Left renal cortex interstitium (tissue), 4 donors: ENCODE results near the gene ZNF503. TPM values are rescaled to one million over a fixed set of nuclear protein-coding genes. Genes with fewer than 3 reads are reported as not detected.

Source experiments
- DNase-seq, 4 donors: peaks; one replicate each; pipeline ENCODE4 v3.0.0-alpha.2; 2013; ENCODE audit warnings: low read depth in 4 of 4, low spot score in 2 of 4, missing footprints in 1 of 4
- polyA plus RNA-seq, 4 donors: library from polyadenylated mRNA; unstranded; fragments of 120-200 nt; gene quantifications; one replicate each; pipeline ENCODE4 v1.2.1, GENCODE V29; 2013; ENCODE audit not compliant: insufficient read length in 4 of 4

Gene ZNF503
- 100 to 1,000 TPM in 1 of 4 donors, 10 to 100 TPM in 3; 56.8 to 107 (median 80.1) TPM for polyA plus RNA-seq

- DNase-seq: peak in 3 of 4 donors; percentile 96 to 99 (median 97)
Measured at GRCh38 chr10:75401569-75402485, at the start of gene ZNF503. Gene ZNF503 (minus strand): TSS chr10:75401764. CDS start chr10:75401419, 345 bp downstream.

DNA sequence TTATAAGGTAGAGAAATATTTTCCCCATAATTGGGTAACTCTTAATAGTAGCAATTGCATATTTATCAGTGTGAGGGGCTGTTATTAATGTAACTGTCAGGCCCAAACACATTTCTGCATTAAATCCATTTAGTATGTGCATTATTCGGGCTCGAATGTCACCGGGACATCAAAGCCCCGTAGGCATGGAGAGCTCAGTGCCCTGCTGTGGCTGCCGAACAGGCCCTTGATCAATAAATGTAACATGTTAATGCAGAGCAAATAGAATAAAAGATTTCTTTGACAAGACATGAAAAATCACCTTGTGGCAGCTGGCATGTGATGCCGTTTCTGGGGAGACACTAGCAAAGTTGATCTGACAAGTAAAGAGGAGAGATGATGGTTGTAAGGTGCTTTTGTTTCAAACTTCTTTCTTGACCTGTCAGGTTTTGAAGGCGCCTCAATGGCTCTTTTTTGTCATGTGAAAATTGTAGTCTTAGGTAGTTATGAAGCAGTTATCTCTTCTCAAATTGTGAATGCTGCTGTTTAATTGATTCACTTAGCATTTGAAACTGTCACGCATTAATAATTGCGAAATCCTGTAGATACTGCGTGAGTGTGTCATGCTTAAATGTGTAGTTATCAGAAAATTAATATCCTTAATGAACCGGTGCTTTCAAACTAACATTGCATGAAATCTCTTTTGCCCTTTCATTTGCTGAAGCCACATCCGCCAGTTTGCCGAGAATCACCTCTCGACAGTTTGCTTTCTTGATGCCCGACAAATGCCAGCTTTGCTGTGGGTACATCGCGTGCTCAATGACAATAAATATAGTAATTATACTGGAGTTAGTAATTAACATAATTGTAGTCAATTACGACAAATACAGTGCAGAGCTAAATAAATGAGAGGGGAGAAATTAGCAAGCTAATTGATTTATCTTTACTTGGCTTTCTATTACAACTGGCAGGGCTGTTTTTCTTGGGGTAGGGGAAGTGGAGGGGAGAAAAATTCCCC lies 49.4 kb upstream of the ZNF503 start:
- no peak for DNase-seq

GRCh38 chr10:75450075-75450445 lies 48.5 kb upstream of the ZNF503 start:
- DNase-seq: no peak

DNA sequence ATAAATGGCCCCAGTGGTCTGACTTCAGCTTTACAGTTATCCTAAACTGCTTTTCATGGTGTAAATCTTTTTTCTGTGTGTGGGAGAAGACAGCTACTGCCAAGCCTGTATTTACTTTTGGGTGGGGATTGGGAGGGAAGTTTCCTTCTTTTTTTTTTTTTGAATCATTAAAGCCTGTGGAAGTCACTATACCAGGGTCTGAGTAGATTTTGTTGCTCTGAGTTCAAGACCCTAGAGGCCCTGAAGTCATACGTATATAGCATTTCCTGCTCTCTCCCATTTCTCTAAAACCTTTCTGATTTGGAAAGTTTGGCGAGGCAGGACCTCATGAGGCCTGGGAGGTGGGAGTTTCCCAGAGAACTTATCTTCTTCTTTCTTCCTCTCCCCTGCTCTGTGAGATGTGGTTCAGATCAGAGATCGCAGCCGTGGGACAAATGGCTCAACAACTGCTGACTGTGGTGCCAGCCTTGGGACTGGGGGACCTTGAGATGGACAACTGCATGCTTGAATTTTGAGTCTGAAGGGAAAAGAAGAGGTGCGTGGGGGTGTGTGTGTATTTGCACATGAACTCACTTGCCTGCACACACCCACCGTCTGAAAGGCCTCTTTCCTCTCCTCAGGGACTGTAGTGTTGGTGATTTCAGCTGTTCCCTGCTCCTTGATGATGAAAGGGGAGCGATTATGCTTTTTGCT lies 48.0 kb upstream of the ZNF503 start:
- no peak for DNase-seq

GRCh38 chr10:75448166-75448565 lies 46.6 kb upstream of the ZNF503 start:
- no peak for DNase-seq

- no peak for DNase-seq
Measured at GRCh38 chr10:75446508-75446907, 44.9 kb upstream of the ZNF503 start.

DNA sequence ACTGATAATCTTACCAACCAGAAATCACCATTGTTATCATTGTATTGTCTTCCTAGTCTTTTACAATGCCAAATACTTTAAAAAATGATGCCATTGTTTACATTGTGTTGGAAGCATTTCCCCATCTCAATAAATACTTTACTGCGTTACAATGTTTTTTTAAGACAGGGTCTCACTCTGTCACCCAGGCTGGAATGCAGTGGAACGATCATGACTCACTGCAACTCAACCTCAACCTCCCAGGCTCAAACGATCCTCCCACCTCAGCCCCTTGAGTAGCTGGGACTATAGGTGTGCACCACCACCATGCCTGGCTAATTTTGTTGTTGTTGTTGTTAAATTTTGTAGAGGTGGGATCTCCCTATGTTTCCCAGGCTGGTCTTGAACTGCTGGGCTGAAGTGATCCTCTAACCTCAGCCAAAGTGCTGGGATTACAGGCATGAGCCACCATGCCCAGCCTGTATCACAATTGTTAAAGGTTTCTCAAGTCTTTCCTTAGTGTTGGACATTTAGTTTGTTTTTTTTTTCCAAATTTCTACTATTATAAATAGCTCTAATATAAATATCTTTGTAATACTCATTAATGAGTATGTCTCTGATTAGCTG lies 43.3 kb upstream of the ZNF503 start:
- DNase-seq: no peak

- DNase-seq: no peak
Measured at GRCh38 chr10:75443362-75443761, 41.8 kb upstream of the ZNF503 start.

GRCh38 chr10:75441682-75442081 lies 40.1 kb upstream of the ZNF503 start:
- DNase-seq: no peak

GRCh38 chr10:75441196-75441595 lies 39.6 kb upstream of the ZNF503 start:
- DNase-seq: no peak

- no peak for DNase-seq
Measured at GRCh38 chr10:75440271-75440793, 38.8 kb upstream of the ZNF503 start.

DNA sequence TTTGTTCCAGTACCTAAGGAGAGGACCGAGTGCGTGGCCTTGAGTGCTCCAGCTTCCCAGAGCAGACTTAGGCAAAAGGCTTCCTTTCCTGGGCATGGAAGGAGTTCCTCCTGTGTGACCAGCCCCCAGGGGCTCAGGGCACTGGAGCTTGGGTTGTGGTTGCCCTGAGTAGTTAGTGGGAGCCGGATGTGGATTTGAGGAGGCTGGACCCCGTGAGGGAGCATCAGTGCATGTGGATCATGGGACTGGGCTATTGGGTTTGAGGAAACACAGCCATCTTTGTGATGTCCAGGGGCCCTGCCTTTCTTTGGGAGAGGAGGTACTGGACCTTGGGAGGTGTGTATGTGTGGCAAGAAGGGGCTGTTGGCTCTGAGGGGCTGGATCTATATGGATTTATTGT lies 38.2 kb upstream of the ZNF503 start:
- no peak for DNase-seq

- no peak for DNase-seq
Measured at GRCh38 chr10:75438275-75438674, 36.7 kb upstream of the ZNF503 start.

DNA sequence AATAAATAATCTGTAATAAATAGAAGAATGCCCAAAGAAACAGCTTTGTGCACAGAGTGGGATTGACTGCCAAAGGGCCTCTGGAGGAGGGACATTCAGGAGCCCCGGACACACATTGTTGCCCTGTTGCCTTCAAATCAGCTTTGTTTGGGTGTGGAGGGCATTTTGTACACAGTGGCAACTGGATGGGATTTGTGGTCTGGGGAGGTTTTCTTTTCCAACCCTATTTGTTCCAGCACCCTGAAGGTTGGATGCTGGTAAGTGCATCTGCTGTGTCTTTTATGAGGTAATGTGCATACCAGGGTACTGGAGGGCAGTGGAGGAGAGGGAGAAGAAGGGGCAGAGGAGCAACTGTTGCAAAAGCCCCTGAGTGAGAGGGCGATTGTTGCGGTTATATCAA lies 36.1 kb upstream of the ZNF503 start:
- no peak for DNase-seq

GRCh38 chr10:75436896-75437295 lies 35.3 kb upstream of the ZNF503 start:
- DNase-seq: no peak

- no peak for DNase-seq
Measured at GRCh38 chr10:75435291-75435690, 33.7 kb upstream of the ZNF503 start.

DNA sequence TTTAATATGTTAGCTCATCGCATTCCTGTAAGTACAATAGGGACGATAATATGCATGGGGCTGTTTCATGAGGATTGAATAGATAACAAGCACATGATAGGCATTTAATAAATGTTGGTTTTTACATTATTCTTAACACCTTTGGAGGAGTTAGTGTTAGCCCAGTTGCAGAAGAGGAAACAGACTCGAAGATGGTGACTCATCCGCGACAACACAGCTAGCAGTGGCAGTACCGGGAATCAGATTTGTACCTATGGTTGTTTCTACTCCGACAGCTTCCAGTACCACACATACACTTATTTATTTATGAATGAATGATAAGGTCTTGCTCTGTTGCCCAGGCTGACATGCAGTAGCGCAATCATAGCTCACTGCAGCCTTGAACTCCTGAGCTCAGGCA lies 32.7 kb upstream of the ZNF503 start:
- no peak for DNase-seq

DNA sequence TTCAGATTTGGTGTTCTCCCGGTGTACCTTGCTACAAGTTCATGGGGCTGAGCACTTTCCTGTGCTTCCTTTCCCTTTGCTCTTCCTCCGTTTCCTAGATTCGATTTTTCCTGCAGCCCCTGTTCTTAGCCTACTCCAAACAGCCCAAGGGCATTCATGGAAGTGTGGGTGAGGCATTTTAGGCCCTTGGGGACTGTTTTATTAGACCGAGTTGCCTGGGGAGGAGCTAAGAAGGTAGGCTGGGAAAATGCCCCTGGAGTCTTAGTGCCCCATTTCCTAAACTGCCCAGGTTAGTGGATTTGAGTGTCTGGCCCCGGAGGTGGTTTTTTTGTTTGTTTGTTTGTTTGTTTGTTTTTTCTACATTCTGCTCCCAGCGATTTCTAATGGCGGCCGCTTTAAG lies 31.7 kb upstream of the ZNF503 start:
- DNase-seq: no peak

DNA sequence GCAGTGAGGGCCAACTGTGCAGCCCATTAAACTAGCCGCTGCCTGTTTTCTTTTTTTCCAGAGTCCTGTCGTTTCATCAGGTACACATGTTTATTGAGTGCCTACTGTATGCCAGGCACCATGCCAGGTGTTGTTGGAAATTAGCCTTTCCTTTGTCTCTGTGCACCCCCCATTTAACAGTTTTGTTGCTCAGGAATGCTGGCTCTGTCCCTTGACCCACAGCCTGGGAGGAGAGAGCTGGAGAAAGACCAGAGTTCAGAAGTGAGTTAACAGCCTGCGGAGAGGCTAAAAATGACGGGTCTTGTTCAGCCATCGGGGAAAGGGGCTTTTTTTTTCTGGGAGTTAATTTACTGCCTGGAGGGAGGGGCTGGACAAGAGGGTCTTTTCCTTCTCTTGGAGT lies 31.2 kb upstream of the ZNF503 start:
- no peak for DNase-seq

DNA sequence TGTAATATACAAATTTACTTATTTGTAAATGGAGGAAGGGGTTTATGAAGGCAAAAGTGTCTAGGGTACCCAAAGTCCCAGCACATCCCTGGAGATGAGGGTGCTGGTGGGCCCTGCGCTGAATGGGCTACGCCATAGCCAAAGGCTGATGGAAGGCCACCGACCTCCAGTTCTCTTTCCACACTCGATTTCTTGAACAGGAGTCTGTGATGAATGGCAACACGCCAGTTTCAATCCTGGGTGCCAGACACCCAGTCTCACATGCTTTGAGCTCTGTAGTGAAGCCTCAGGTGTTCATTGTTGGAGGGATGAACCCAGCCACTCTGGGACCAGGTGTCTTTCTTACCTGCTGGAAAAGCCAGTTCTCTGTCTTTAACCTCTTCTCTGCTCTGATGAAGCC lies 30.6 kb upstream of the ZNF503 start:
- no peak for DNase-seq
